Activated B cell treated with CpG ODN at 0.5 μM for 24 hours (primary cell): ENCODE data around the gene APPL2. TPM values are rescaled to one million over a fixed set of nuclear protein-coding genes. Genes with fewer than 3 reads are reported as not detected.

ENCODE experiments used
- ATAC-seq: fragments of 200-7000 bp; cut with Tn5 transposase; one replicate; pipeline ENCODE4 v1.10.0; 2021; ENCODE audit warnings: low read depth, mild to moderate bottlenecking, moderate library complexity
- CTCF ChIA-PET: fragments of 350-600 bp; sonication (Branson Sonifier 250); formaldehyde crosslinking; loops from one replicate; lab custom pipeline; 2021; ENCODE audit warnings: antibody characterized with exemption; lab: Charles Lee
- POLR2A ChIA-PET: fragments of 350-600 bp; sonication (Branson Sonifier 250); formaldehyde crosslinking; loops from one replicate; lab custom pipeline; 2021; ENCODE audit warnings: antibody characterized with exemption; lab: Charles Lee
- DNase-seq: peaks from one replicate; pipeline ENCODE4 v3.0.0; 2022
- H3K27ac Mint-ChIP-seq: one replicate; pipeline ENCODE4 v1.8.0; 2020; ENCODE audit warnings: mixed read lengths
- H3K27me3 Mint-ChIP-seq: one replicate; pipeline ENCODE4 v1.8.0; 2021; ENCODE audit warnings: mixed read lengths
- H3K36me3 Mint-ChIP-seq: one replicate; pipeline ENCODE4 v1.8.0; 2021; ENCODE audit warnings: low read depth, mixed read lengths
- H3K4me1 Mint-ChIP-seq: one replicate; pipeline ENCODE4 v1.8.0; 2021; ENCODE audit warnings: mixed read lengths
- H3K4me3 Mint-ChIP-seq: one replicate; pipeline ENCODE4 v1.8.0; 2020; ENCODE audit warnings: mild to moderate bottlenecking, mixed read lengths
- H3K9me3 Mint-ChIP-seq: one replicate; pipeline ENCODE4 v1.8.0; 2020; ENCODE audit warnings: mixed read lengths
- CTCF ChIP-seq: fragments of 200-600 bp; IDR thresholded peaks from one replicate; pipeline ENCODE4 v1.8.0; 2022; ENCODE audit warnings: antibody characterized with exemption, mild to moderate bottlenecking
- intact Hi-C: fragments of 100-400 bp; cut with micrococcal nuclease; formaldehyde crosslinking; loops from one replicate; pipeline ENCODE4 v1.15.1; 2024
- total RNA-seq: library from RNA; stranded (reverse); gene quantifications from 2 replicates; pipeline ENCODE4 v1.2.3, GENCODE V29; 2022

APPL2 gene
- total RNA-seq, 1 donor from 2014 or later: 30.7 TPM

GRCh38 chr12:105156260-105156659 is 79.7 kb downstream of the APPL2 start:
- no peak for TF ChIP-seq CTCF
- H3K4me3 Mint-ChIP-seq: no peak overlapping the region
- ATAC-seq: no peak
- H3K27me3 Mint-ChIP-seq: no peaks in the 10 kb centered on the region
- ChIA-PET POLR2A (interaction anchor here (0.6 kb wide), 1 partner anchor 1150 kb away, joined by 4 read pairs; no protein-coding TSS in a partner anchor), CTCF (no interaction called here)
- intact Hi-C loops: no loop called here
- DNase-seq: no peak
- H3K9me3 Mint-ChIP-seq: no peaks in the 10 kb centered on the region
- peak overlapping the region; percentile 36 for H3K27ac Mint-ChIP-seq
- H3K4me1 Mint-ChIP-seq: no peaks in the 10 kb centered on the region
- H3K36me3 Mint-ChIP-seq: peaks cover 83% of the 10 kb centered on the region

- ATAC-seq: no peak
- DNase-seq: no peak
- no peaks in the 10 kb centered on the region for H3K9me3 Mint-ChIP-seq
- H3K4me1 Mint-ChIP-seq: peaks cover 5% of the 10 kb centered on the region
- ChIA-PET POLR2A (no interaction called here), CTCF (no interaction called here)
- no peak overlapping the region for H3K27ac Mint-ChIP-seq
- no peak for TF ChIP-seq CTCF
- H3K36me3 Mint-ChIP-seq: peaks cover 73% of the 10 kb centered on the region
- H3K4me3 Mint-ChIP-seq: no peak overlapping the region
- intact Hi-C loops: no loop called here
- H3K27me3 Mint-ChIP-seq: no peaks in the 10 kb centered on the region
Measured at GRCh38 chr12:105142259-105142658, 93.7 kb downstream of the APPL2 start.

- intact Hi-C loops: no loop called here
- no peak for TF ChIP-seq CTCF
- peaks cover 73% of the 10 kb centered on the region for H3K36me3 Mint-ChIP-seq
- H3K27me3 Mint-ChIP-seq: no peaks in the 10 kb centered on the region
- peaks cover 9% of the 10 kb centered on the region for H3K4me1 Mint-ChIP-seq
- DNase-seq (no peak), ATAC-seq (no peak)
- CTCF ChIA-PET: no interaction called here
- no peak overlapping the region for H3K27ac Mint-ChIP-seq
- no peaks in the 10 kb centered on the region for H3K9me3 Mint-ChIP-seq
- POLR2A ChIA-PET: no interaction called here
- H3K4me3 Mint-ChIP-seq: no peak overlapping the region
Measured at GRCh38 chr12:105141320-105141922, 94.6 kb downstream of the APPL2 start.

- Mint-ChIP-seq H3K4me3 (no peak overlapping the region), H3K27ac (no peak overlapping the region), H3K9me3 (no peaks in the 10 kb centered on the region), H3K36me3 (peaks cover 82% of the 10 kb centered on the region), H3K4me1 (peaks cover 14% of the 10 kb centered on the region), H3K27me3 (no peaks in the 10 kb centered on the region)
- POLR2A ChIA-PET: no interaction called here
- TF ChIP-seq CTCF: no peak
- DNase-seq (no peak), ATAC-seq (no peak)
- intact Hi-C loops: loop anchor here (5.0 to 10.0 kb wide), 2 partner anchors 34 to 813 kb away; no protein-coding TSS in a partner anchor
- CTCF ChIA-PET: no interaction called here
Measured at GRCh38 chr12:105138248-105138647, 97.7 kb downstream of the APPL2 start.

Other genes with a start within 250 kb of the APPL2 start
- 26.4 and 30.0 TPM in 2 replicates for gene NOPCHAP1, start 249.9 kb downstream of the APPL2 start, total RNA-seq
- 5.2 and 6.5 TPM in 2 replicates for gene ALDH1L2, start 151.7 kb downstream of the APPL2 start, total RNA-seq
- 105 and 128 TPM in 2 replicates for gene WASHC4, start 128.4 kb downstream of the APPL2 start, total RNA-seq
- gene C12orf75, start 94.5 kb upstream of the APPL2 start, total RNA-seq: 37.1 and 40.8 TPM in 2 replicates